Gastrocnemius medialis (tissue), 4 donors: ENCODE data around the gene UBE2D4. TPM values are rescaled to one million over a fixed set of nuclear protein-coding genes. Genes with fewer than 3 reads are reported as not detected.
"Not testable (repeated sequence)": the region's sequence is repeated elsewhere in the genome, so short reads cannot be mapped to it uniquely, and the experiment has no call there.

Experiments
- ATAC-seq, 2 donors: fragments of 150-250 bp; one replicate each; pipeline ENCODE4 v1.9.1; 2016
- DNase-seq, 2 donors: peaks; one replicate each; pipeline ENCODE4 v3.0.0-alpha.2; 2019
- H3K27ac ChIP-seq, 4 donors: fragments of 200-600 bp; sonication (generic); 1 replicate in 1 of 4; 2 replicates in 3 of 4; pipeline ENCODE4 v1.5.1; 2016 to 2018; ENCODE audit warnings: mild to moderate bottlenecking in 2 of 4, moderate library complexity in 1 of 4
- H3K27me3 ChIP-seq, 3 donors: fragments of 200-600 bp; sonication (generic) in 2 of 3; 1 replicate in 1 of 3; 2 replicates in 2 of 3; pipeline versions ENCODE4 v1.5.1 to v1.6.0; 2016 to 2019; ENCODE audit warnings: mild to moderate bottlenecking in 1 of 3, moderate library complexity in 1 of 3
- H3K36me3 ChIP-seq, 2 donors: fragments of 200-600 bp; sonication (generic) in 1 of 2; one replicate each; pipeline ENCODE4 v1.5.1; 2017 to 2018
- H3K4me1 ChIP-seq, 2 donors: fragments of 200-600 bp; sonication (generic) in 1 of 2; one replicate each; pipeline ENCODE4 v1.5.1; 2016 to 2017; ENCODE audit warnings: mild to moderate bottlenecking in 2 of 2
- H3K4me3 ChIP-seq, 4 donors: fragments of 200-600 bp; sonication (generic) in 3 of 4; 1 replicate in 1 of 4; 2 replicates in 3 of 4; pipeline ENCODE4 v1.5.1; 2016 to 2019; ENCODE audit warnings: mild to moderate bottlenecking in 2 of 4
- H3K9me3 ChIP-seq, 3 donors: fragments of 200-600 bp; sonication (generic) in 2 of 3; 1 replicate in 1 of 3; 2 replicates in 2 of 3; pipeline ENCODE4 v1.5.1; 2016 to 2019
- in situ Hi-C, 4 donors: fragments of 200-750 bp; cut with MboI; loops; one replicate each; pipeline versions ENCODE4 v1.15.0 to v1.8.0; 2017; ENCODE audit warnings: low sequenced_read_pairs in 4 of 4
- intact Hi-C: fragments of 100-400 bp; cut with DNase I; formaldehyde crosslinking; loops from one replicate; pipeline ENCODE4 v1.15.1; 2023; ENCODE audit warnings: low total_unique reads
- total RNA-seq, 4 donors: library from RNA; depleted of rRNA; stranded (reverse); fragments of >200 nt; gene quantifications; one replicate each; pipeline versions ENCODE4 v1.1.0 to v1.2.3, GENCODE V29; 2016

The UBE2D4 gene
- total RNA-seq, 4 donors from 2014 or later = 71.0 to 116 (median 105) TPM

GRCh38 chr7:43997532-43997931, 71.3 kb downstream of the UBE2D4 start, which contains the start of gene SPDYE1:
Gene SPDYE1, plus strand, starts transcription at chr7:43997897. Its CDS starts 2,053 bp downstream, at chr7:43999950.
- H3K36me3 ChIP-seq, H3K27ac ChIP-seq, H3K9me3 ChIP-seq, intact Hi-C loops, in situ Hi-C loops, ATAC-seq, H3K4me1 ChIP-seq, H3K4me3 ChIP-seq, H3K27me3 ChIP-seq, DNase-seq: not testable (repeated sequence)

Other genes starting within 250 kb of the UBE2D4 start
- gene COA1, start 196.9 kb upstream of the UBE2D4 start, total RNA-seq = 10 to 100 TPM; 34.9 to 55.2 (median 49.3) TPM
- 10 to 100 TPM; 26.7 to 45.9 (median 29.3) TPM for gene BLVRA, start 167.8 kb upstream of the UBE2D4 start, total RNA-seq
- gene MRPS24, start 56.9 kb upstream of the UBE2D4 start, total RNA-seq = 100 to 1,000 TPM; 173 to 294 (median 255) TPM
- gene URGCP, start 19.8 kb upstream of the UBE2D4 start, total RNA-seq = 10 to 100 TPM; 29.0 to 47.7 (median 38.3) TPM
- not detected for gene SPDYE1, start 71.5 kb downstream of the UBE2D4 start, total RNA-seq
- gene DBNL, start 118.3 kb downstream of the UBE2D4 start, total RNA-seq = 10 to 100 TPM; 48.0 to 77.2 (median 56.0) TPM
- gene PGAM2, start 139.1 kb downstream of the UBE2D4 start, total RNA-seq = 100 to 1,000 TPM; 129 to 355 (median 306) TPM
- gene POLM, start 156.1 kb downstream of the UBE2D4 start, total RNA-seq = 10 to 100 TPM; 11.1 to 34.6 (median 17.3) TPM
- 10 to 100 TPM in 2 of 4 donors, 1 to 10 TPM in 2; 5.8 to 23.6 (median 15.9) TPM for gene AEBP1, start 177.9 kb downstream of the UBE2D4 start, total RNA-seq
- gene POLD2, start 197.1 kb downstream of the UBE2D4 start, total RNA-seq = 10 to 100 TPM; 69.4 to 93.0 (median 77.7) TPM
- gene MYL7, start 214.9 kb downstream of the UBE2D4 start, total RNA-seq = 1 to 10 TPM in 1 of 4 donors, not detected in 3; 2.6 TPM